DMS79 (cell line): ENCODE results near the gene RMI1.

Source experiments
- DNase-seq: peaks from one replicate; lab custom pipeline; 2025; lab: John Stamatoyannopoulos, UW

The RMI1 gene

DNA sequence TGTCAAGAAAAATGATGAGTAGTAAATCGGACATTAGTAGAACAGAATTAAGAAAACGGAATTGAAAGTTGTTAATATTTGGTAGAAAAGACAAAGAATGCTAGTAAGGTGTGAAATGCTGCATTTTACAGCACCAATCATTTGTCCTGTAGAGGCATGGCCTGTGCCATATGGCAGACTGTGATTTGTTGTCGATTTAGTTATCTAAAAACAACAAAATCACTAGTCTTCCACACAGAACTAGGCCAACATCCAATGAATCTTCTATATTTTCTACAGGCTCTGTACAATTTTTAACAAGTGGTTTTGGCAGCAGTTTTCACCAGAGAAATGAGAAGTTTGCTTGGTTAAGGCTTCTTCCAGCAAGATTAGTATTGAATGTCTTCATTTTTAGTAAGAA lies 11.0 kb upstream of the RMI1 start:
- DNase-seq, result no peak

DNA sequence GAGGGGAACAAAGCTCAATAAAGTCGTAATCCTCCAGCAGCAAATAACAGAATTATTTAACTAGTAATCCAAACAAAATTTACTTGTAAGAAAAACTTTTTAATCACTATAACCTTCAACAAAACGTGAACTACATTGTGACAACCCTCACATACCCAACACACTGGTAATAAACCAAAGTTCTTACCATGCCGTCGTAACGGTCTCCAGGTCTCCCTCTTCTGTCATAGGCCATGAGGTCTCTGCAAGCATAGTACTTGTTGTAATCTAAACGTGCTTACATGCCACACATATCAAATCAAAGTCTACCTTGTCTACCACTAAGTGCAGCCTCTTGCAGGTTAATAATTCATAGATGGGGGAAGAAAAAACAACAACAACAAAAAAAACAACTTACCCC lies 9.1 kb upstream of the RMI1 start:
- DNase-seq, result no peak

DNA sequence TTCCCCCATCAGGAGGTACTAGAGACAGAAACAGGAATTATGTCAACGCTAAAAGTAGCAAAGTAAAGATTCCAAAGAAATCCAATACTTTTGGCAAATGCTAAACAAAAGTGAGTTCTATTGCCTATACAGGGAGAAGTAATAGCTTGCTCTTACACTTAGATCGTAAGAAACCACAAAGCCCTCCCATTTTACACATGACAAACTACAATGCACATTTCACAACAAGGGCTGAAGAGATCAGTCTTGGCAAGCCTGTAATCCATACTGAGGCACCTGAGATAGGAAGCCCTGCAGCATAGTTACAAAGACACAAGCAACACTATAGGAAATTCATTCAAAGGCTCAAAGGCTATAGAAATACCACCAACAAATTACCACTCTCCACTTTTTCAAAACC lies 8.3 kb upstream of the RMI1 start:
- no peak for DNase-seq

DNA sequence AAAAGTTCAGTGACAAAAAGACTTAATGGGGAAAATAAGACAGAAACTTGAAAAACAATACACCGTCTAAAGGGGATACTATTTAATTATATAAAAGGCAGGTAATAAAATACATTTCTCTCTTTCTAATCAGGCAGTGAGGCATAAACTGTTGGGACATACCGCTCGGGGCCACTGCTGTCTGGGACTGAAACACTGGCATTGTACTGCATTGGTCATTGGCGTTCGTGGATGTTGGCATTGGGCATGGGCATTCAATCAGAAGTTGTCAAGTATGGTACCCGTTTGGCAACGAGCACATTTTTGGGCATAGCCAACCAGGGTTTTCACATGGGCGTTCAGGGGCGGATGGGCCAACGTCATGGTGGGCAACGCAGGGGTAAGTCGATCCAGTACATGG lies 5.3 kb upstream of the RMI1 start:
- DNase-seq, result no peak

DNA sequence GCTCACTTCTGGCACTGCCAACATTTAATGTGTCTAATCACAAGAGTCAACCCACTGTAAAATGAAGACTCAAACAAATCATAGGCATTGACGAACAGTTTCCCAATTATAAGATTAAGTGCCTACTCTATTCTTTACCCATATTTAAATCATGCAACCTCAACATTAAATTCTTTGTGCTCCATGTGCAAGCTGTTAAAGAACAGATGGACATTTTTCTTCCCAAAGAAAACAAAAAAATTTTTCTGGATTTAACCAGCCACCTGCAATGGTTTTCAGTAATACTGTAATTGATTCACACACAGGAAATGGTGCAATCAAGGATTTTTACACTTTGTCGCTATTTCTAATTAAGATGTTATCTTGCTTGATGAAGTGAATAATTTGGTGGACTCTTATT lies 4.2 kb upstream of the RMI1 start:
- DNase-seq, result no peak

DNA sequence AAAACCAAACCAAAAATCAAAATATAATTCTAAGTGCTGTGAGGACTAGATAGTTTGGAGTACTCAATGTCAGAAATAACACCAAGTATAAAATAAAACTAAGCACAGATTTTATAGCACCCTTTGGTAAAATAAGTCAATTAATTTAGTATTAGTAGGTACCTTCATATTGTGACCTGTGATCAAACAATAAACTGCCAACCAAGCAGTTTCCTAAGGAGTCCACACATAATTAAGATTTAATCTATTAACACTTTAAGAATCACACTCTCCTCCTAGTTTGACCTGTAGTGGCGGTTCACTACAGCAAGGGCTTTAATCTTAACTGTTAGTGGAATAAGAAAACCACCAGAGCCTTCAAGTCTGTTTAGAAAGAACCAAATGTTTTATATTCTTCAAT lies 3.4 kb upstream of the RMI1 start:
- DNase-seq, result no peak

DNA sequence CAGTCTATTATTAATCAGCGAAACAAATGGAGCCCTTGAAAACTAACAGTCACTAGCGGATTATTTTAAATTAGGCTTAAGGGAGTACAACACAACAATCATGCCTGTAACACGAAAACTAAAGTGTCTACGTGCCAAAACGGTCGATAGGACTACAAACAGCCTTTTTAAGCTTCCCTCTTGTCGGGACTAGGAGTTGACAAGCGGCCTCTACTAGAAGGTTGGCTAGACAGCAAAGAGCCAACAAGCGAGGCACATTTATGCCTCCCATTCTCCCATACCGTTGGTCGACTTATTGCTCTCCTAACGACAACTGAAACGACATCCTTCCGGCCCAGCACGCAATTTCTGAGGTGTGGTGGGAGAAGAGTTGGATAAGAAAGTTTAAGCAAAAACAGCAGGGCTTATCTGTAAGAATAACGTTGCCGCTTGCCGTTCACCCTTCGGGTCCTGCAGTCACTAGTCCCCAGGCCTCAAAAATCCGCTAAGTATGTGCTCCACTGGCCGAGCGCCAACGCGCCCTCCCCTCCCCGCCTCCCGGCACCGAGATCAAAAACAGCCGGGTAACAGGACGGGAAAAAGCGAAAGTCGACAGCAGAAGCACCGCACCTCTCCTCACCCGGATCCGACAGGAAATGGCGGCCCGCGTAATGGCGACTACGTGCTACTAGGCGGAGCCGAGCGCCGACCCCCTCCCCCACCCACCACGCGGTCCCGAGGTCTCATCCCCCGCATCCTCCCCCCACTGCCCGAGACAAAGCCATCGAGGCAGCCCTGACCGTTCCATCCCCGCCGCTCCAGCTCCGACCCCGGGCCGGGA lies 1.4 kb upstream of the RMI1 start:
- DNase-seq, result peak; percentile 19

DNA sequence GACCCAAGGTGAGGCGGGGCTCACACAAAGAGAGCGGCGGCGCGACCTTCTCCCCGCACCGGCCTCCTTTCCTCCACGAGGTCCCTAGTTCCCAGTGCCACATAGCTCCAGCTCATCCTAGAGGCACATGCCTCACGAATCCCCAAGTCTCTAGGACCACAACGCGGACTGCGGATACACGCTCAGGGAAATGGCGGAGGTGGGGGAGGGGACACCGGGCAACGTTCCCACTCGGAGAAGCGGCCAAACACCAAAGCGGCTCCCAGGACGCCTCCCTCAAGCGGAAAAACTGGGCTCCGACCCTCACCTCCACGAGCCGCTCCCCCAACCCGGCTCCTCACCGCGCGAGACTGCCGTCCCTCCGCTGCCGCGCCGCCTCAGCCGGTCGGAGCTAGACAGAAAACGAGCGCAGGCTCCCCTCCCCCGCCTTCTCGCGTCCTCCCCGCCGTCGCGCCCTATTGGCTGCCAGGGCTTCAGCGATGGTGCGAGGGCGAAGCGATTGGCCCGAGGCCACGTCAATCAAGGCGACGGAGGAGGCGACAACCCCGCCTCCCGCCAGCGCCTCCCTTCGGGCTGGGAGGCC lies 702 bp upstream of the RMI1 start, which contains the start of gene HNRNPK:
Gene HNRNPK, minus strand, starts transcription at position 404 of the 583 bp plus-strand sequence. CDS start 1,963 bp downstream, outside the sequence.
- DNase-seq, result peak; percentile 70

DNA sequence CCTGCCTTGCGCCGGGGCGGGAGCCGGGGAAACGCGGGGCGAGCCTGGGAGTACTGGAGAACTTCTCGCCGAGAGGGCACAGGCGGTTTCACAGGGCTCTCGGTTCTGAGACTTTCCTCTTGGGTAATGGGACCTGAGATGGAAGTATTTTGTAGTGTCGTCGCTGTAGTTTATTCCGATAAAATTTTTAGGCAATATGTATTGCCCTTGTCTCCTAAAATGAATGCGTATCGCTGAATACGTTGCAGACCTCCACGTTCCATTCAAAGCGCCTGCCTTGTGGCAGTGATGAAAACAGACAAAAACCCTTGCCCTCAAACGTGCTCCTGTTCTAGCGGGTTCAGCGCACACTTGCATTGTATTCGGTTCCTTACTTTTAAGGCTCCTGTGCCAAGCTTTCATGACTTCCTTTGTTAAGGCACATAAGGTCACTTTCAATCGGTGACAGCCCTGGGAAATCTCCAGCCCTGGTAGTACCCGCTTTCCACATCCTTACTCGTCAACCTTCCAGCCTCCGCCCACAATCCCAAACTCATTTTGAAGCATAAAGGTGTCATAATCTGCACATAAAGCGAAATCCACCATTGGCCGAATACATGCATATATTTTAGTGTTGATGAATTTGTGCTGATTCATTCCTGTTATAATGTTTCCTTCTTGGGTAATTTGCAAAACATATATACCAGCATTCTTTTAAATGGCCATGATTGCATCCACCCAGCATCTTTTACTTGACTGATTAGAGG lies 694 bp downstream of the RMI1 start:
- DNase-seq, result peak; percentile 24

DNA sequence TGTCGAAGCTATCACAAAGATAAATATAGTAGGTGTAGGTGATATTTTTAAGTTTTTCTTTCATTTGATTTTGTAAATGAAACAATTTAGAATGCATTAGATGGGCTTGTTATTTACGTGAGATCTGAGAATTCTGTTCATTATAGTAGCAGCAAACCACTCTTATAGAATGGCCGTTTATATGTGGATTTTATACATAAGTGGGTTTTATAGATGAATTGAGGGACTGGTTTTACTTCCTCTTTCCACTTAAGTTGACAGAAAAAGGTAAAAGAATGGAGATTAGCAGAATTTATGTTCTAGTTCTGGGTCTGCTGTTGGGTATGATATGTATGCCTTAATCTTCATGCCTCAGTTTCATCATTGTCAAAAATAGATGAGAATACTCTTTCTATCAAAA lies 5.6 kb downstream of the RMI1 start:
- no peak for DNase-seq

DNA sequence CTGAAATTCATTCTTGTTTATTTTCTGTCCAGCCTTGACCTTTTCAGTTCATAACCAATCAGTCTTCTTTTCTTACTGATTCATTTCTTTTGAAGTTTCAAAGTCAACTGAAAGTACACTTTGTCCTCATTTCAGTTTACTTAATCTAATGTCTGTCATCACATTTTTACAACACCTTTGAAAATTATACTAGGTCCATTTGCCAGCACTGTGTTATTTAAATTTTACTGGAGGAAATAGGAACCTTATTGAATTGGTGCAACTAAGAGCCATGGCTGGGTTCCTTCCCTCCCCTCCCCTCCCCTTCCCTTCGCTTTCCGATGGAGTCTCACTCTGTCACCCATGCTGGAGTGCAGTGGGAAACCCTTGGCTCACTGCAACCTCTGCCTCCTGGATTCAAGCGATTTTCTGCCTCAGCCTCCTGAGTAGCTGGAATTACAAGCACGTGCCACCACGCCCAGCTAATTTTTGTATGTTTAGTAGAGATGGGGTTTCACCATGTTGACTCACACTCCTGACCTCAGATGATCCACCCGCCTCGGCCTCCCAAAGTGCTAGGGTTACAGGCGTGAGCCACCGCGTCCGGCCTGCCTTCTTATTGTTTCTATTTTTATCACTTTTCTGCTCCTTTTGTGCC lies 6.3 kb downstream of the RMI1 start:
- DNase-seq, result no peak

DNA sequence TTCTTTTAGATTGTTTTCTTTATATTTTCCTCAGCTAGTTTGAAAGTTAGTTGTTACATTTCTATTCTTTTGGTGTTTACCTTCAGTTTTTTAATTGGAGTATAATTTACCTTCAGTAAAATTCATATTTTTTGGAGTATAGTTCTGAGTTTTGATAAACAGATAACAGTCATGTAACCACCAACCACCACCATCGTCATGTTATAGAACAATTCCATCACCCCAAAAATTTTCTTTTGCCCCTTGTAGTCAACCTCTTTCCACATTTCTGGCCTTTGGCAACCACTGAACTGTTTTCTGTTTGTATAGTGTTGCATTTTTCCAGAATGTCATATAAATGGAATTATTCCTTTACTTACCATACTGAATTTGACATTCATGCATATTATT lies 6.8 kb downstream of the RMI1 start:
- no peak for DNase-seq

DNA sequence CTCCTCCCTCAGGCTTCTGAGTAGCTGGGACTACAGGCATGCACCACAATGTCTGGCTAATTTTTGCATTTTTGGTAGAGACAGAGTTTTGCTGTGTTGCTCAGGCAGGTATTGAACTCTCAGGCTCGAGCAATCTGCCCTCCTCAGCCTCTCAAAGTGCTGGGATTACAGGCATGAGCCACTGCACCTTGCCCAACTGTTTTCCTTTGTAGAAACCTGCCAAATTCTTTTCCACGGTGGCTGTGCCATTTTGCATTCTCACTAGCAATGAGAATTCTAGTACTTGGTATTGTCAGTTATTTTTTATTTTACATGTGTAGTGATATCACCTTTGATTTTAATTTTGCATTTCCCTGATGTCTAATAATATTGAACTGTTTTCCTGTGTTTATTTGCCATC lies 7.8 kb downstream of the RMI1 start:
- no peak for DNase-seq

DNA sequence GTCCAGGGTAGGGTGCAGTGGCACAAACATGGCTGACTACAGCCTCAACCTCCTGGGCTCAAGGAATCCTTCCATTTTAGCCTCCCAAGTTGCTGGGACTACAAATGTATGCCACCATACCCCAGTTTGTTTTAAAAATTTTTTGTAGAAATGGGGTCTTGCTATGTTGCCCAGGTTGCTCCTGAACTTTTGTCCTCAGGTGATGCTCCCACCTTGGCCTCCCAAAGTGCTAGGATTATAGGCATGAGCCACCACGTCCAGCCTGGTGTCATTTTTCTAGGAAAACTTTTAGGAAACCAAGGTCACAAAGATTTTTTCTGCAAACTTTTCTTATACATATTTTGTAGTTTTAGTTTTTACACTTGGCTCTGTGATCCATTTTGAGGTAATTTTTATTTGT lies 10.8 kb downstream of the RMI1 start:
- no peak for DNase-seq

DNA sequence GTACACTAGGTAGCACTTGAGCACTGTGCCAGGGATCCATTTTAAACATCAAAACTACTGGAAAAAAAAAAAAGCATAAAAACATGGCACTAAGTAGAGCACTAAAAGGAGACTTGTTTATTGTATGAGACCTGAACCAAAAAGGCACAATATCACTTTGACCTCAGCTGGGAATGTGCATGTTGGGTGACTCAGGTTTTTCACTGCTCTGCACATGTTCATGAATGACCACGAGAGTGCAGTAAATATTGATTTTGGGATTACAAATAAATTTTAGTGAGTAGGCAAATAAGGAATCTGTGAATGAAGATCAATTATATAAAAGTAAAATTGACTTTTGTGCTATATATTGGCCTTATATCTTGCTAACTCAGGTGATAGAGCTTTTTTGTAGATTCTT lies 11.8 kb downstream of the RMI1 start:
- no peak for DNase-seq

DNA sequence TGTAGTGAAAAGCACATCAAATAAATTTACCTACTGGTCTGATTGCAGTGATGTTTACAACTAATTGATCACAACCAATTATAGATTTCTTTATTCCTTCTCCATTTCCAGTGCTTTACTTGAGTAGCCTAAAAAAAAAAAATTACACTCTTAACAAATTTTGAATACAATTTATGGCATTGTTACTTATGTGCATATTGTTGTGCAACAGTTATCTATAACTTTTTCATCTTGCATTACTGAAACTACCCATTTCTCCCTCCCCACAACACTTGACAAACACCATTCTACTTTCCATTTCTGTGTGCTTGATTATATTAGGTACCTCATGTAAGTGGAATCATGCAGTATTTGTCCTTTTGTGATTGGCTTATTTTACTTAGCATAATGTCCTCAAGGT lies 12.3 kb downstream of the RMI1 start:
- DNase-seq, result no peak

DNA sequence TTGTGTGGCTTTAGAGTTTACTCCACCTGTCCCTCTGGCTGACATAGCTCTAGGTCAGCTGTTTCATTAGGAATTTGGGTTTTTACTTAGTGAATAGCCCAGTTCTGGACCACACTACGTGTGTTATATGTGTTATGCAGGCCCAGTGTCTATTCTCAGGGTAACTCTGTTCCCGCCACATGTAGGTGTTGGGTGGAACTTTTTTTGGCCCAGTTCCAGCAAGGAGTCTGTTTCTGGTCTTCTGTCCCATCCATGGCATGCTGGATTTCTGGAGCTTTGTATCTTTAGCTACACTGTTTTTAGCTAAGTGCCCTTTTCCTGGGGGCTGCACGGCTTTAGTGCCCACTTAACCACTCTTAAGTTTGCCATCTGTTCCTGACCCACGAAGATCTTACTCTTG lies 15.5 kb downstream of the RMI1 start:
- DNase-seq, result no peak

DNA sequence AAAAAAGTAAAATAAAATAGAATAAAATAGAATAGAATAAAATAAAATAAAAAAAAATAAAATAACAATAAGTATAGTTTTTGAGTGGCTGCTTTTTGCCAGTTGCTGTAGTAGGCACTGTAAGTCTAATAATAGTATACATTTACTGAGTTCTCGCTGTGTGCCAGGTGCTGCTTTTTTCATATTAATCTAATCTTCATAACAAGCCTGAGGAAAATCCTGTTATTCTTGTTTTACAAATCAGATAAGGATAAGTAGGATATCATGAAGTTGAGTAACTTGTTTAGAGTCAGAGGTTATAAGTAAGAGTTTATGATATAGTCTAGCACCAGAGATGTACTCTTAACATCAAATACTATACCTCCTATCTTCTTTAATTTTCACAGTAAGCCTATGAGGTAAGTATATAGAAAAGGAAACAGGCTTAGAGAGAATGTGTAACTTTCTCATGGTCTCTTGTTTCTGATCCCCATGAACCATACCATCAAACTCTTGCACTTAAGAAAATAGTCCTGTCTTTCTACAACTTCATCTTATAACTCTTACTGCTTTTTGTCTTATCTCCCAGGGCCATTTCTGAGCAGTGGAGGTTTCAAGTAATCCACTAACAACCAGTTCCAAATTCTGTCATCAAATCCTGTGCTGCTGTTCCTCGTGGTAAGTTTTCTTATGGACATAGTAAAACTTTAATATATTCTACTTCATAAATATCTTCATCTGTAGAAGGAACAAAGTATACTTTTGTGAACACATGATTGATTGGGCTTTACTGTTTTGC lies 18.7 kb downstream of the RMI1 start:
- DNase-seq, result no peak

DNA sequence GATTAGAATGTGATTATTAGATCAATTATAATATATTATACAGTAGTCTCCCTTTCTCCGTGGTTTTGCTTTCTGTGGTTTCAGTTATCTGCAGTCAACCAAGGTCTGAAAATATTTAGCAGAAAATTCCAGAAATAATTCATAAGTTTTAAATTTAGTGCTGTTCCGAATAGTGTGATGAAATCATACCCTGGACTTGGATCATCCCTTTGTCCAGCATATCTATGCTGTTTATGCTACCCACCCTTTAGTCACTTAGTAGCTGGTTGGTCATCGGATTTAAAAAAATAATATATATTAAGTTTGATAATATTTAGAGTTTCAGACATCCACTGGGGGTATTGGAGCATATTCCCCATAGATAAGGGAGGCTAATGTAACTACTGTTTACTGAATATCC lies 19.6 kb downstream of the RMI1 start:
- no peak for DNase-seq

DNA sequence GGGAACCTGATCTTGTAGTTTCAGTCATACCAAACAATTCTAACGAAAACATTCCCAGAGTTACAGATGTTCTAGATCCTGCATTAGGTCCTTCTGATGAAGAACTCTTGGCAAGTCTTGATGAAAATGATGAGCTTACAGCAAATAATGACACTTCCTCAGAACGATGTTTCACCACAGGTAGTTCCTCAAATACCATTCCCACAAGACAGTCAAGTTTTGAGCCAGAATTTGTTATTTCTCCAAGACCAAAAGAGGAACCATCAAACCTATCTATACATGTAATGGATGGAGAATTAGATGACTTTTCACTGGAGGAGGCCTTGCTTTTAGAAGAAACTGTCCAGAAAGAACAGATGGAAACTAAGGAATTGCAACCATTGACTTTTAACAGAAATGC lies 21.0 kb downstream of the RMI1 start:
- no peak for DNase-seq

DNA sequence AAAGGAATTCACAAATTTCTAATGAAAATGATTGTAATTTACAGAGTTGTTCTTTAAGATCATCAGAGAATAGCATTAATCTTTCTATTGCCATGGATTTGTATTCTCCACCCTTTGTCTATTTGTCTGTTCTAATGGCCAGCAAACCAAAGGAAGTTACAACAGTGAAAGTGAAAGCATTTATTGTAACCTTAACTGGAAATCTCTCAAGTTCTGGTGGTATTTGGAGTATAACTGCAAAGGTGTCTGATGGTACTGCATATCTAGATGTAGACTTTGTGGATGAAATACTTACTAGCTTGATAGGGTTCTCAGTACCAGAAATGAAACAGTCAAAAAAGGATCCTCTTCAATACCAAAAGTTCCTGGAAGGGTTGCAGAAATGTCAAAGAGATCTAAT lies 21.7 kb downstream of the RMI1 start:
- no peak for DNase-seq

DNA sequence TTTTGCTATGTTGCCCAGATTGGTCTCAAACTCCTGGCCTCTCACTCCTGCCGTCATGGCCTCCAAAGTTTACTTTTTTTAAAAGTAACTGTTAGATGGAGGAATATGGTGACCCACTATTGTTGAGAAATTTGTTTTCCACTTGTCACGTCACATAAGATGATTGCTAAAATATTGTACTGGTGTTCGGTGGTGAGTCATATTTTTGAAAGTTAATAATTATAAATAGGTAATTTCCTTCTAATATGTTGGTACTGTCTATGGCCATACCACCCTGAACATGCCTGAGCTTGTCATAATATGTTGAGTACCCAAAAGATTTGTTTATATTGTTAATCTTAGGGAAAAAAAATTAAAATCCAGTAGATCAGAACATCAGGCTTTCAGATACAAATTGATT lies 22.6 kb downstream of the RMI1 start:
- DNase-seq, result no peak
